ENCODE data around the gene MISP3.

GRCh38 chr19:14066134-14066533 lies 6.5 kb upstream of the MISP3 start:
- no peak for TF ChIP-seq POLR2AphosphoS5 (IDR thresholded peaks at IDR 0.05; ENCODE audit: insufficient read depth in 1 of 2, low read depth in 1 of 2)
- TF ChIP-seq POLR2A (IDR thresholded peaks at IDR 0.05), result no peak
